ENCODE results near the gene MTRFR.
"Not testable (repeated sequence)": the region's sequence is repeated elsewhere in the genome, so short reads cannot be mapped to it uniquely, and the experiment has no call there.

DNA sequence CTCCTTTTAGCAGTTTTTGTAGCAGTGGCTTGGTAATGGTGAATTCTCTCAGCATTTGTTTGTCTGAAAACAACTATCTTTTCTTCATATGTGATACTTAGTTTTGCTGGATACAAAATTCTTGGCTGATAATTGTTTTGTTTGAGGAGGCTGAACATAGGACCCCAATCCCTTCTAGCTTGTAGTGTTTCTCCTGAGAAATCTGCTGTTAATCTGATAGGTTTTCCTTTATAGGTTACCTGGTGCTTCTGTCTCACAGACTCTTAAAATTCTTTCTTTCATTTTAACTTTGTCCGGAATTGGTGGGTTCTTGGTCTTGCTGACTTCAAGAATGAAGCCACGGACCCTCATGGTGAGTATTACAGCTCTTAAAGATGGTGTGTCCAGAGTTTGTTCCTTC, 14.9 kb downstream of the MTRFR start:
- TF ChIP-seq, protein P1, sequence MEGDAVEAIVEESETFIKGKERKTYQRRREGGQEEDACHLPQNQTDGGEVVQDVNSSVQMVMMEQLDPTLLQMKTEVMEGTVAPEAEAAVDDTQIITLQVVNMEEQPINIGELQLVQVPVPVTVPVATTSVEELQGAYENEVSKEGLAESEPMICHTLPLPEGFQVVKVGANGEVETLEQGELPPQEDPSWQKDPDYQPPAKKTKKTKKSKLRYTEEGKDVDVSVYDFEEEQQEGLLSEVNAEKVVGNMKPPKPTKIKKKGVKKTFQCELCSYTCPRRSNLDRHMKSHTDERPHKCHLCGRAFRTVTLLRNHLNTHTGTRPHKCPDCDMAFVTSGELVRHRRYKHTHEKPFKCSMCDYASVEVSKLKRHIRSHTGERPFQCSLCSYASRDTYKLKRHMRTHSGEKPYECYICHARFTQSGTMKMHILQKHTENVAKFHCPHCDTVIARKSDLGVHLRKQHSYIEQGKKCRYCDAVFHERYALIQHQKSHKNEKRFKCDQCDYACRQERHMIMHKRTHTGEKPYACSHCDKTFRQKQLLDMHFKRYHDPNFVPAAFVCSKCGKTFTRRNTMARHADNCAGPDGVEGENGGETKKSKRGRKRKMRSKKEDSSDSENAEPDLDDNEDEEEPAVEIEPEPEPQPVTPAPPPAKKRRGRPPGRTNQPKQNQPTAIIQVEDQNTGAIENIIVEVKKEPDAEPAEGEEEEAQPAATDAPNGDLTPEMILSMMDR (IDR thresholded peaks at IDR 0.05), result not testable (repeated sequence)
- not testable (repeated sequence) for TF ChIP-seq POLR2A, POLR2AphosphoS5 (IDR thresholded peaks at IDR 0.05)

All from gastroesophageal sphincter (tissue), 3 donors.